PFSK-1 (cell line): ENCODE results near the gene NRG3.

Experiments
- FOXP2 ChIP-seq: optimal IDR thresholded peaks from 2 replicates; pipeline ENCODE3; 2011; ENCODE audit warnings: borderline replicate concordance, control low read depth, inconsistent platforms; ENCODE audit not compliant: insufficient read depth; ENCODE audit errors: extremely low read length, extremely low read depth
- POLR2AphosphoS5 ChIP-seq: IDR thresholded peaks from 2 replicates; pipeline ENCODE4 v1.6.1; 2012; ENCODE audit warnings: low read depth, mild to moderate bottlenecking, control low read depth, low read length, moderate library complexity
- REST ChIP-seq, 2 experiments: IDR thresholded peaks; 2 replicates each; pipeline versions ENCODE4 v1.6.1 to v1.8.0; 2011 to 2012; ENCODE audit warnings: low read depth in 2 of 2, low read length in 2 of 2, control low read depth in 1 of 2, inconsistent platforms in 1 of 2, mild to moderate bottlenecking in 1 of 2, moderate library complexity in 1 of 2; ENCODE audit not compliant: insufficient read depth in 1 of 2
- SIN3A ChIP-seq: IDR thresholded peaks from 2 replicates; pipeline ENCODE4 v1.6.1; 2012; ENCODE audit warnings: mild to moderate bottlenecking, low read length, moderate library complexity, borderline replicate concordance; ENCODE audit not compliant: insufficient read depth
- TAF1 ChIP-seq: IDR thresholded peaks from 2 replicates; pipeline ENCODE4 v1.6.1; 2012; ENCODE audit warnings: low read length, control low read depth, borderline replicate concordance; ENCODE audit not compliant: insufficient read depth

The NRG3 gene

GRCh38 chr10:81882011-81882410, 7.0 kb downstream of the NRG3 start:
- TF ChIP-seq SIN3A (no peak), FOXP2 (no peak), TAF1 (no peak), POLR2AphosphoS5 (no peak), REST (IDR thresholded peaks at IDR 0.05; ENCODE audit: insufficient read depth in 1 of 2, low read depth in 2 of 2, low read length in 2 of 2) (no peak)

DNA sequence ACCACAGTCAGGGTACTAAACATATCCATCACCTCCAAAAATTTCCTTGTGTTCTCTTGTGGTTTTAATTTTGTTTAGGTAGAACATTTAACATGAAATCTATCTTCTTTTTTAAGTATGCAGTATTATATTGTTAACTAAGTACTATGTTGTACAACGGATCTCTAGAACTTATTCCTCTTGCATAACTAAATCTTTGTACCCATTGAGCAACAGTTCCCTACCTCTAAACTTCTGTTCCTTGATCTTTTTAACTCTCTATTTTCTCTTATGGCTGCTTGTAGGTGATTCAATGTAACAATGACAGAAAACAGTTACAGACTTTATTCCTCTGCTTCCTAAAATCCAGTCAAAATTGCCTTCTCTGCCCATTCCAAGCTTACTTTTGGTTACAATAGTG, 9.9 kb downstream of the NRG3 start:
- TF ChIP-seq FOXP2 (no peak), SIN3A (no peak), TAF1 (no peak), POLR2AphosphoS5 (no peak), REST (IDR thresholded peaks at IDR 0.05; ENCODE audit: insufficient read depth in 1 of 2, low read depth in 2 of 2, low read length in 2 of 2) (no peak)

DNA sequence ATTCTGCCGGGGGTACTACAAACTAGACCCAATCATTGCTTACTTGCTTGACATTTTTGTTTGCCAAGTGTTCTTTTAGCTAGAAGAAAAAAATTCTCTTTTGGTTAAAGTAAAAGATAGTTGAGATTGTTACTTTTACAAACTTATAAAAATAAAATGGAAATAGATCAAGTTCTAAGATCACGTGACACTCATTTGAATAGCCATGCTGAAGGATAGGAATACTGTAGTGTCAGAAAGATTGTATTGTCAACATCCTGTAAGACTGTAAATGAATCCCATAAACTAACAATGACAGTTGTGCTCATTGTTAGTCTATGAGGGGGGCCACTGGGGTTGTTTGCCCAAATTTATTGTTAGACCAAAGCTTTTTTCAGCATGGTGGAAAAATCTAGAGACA, 10.5 kb downstream of the NRG3 start:
- TF ChIP-seq FOXP2 (no peak), SIN3A (no peak), REST (IDR thresholded peaks at IDR 0.05; ENCODE audit: insufficient read depth in 1 of 2, low read depth in 2 of 2, low read length in 2 of 2) (no peak), TAF1 (no peak), POLR2AphosphoS5 (no peak)

DNA sequence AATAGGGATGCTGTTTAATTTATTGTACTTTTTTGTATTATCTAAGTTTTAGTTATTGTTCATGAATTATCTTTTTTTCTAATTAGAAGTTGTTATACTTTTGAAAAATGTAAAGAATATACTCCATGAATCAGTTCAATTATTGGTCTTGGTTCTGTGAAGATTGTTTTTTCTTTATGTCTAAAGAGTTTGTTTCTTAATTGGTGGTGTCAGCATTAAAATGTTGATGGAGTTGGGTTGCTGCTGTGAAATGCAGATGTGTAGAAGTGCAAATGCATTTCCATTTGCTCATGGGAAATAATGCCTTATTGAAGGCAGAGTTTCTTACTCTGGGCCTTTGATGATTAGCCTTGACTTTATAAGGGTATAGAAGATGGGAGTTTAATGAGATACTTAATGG, 11.9 kb downstream of the NRG3 start:
- no peak for TF ChIP-seq REST (IDR thresholded peaks at IDR 0.05; ENCODE audit: insufficient read depth in 1 of 2, low read depth in 2 of 2, low read length in 2 of 2)
- TF ChIP-seq TAF1: no peak
- no peak for TF ChIP-seq POLR2AphosphoS5
- no peak for TF ChIP-seq SIN3A
- no peak for TF ChIP-seq FOXP2
